ENCODE data around the gene DNAJB13.
"Not testable (repeated sequence)": the region's sequence is repeated elsewhere in the genome, so short reads cannot be mapped to it uniquely, and the experiment has no call there.

Gene DNAJB13, protein sequence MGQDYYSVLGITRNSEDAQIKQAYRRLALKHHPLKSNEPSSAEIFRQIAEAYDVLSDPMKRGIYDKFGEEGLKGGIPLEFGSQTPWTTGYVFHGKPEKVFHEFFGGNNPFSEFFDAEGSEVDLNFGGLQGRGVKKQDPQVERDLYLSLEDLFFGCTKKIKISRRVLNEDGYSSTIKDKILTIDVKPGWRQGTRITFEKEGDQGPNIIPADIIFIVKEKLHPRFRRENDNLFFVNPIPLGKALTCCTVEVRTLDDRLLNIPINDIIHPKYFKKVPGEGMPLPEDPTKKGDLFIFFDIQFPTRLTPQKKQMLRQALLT

GRCh38 chr11:73950869-73951710 is at the start of gene DNAJB13:
Gene DNAJB13 (plus strand): TSS chr11:73951026. CDS start chr11:73951070, 44 bp downstream.
- no peak for TF ChIP-seq JUND (IDR thresholded peaks at IDR 0.05; ENCODE audit: low read depth)
- peak; percentile 81 to 88 for DNase-seq (ENCODE audit: low read depth in 1 of 2, low spot score in 1 of 2)
- in situ Hi-C loops (cut with HindIII; ENCODE audit: low pct_unique_long_range_greater_than_20kb, low sequenced_read_pairs), result no loop called here

DNA sequence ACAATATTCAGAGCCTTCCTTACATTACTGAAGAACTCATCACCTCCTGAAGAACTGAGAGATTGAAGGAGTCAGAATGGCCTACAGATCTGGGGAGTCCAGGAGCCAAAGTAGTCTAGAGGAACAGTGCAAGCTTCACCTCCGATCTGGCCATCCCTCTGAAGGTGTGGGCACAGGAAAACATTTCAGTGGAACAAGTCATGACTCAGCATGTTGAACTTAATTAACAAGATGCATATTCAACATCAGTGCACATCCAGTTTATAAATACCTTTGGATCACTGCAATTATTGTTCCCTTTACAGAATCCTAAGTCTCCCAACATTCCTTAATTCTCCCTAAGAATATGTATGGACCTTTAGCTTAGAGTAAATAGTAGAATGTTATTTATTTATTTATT is 48.5 kb upstream of the DNAJB13 start:
- in situ Hi-C loops (cut with HindIII; ENCODE audit: low pct_unique_long_range_greater_than_20kb, low sequenced_read_pairs), result no loop called here
- no peak for DNase-seq (ENCODE audit: low read depth in 1 of 2, low spot score in 1 of 2)
- TF ChIP-seq JUND (IDR thresholded peaks at IDR 0.05; ENCODE audit: low read depth), result no peak

- in situ Hi-C loops (cut with HindIII; ENCODE audit: low pct_unique_long_range_greater_than_20kb, low sequenced_read_pairs), result no loop called here
- DNase-seq (ENCODE audit: low read depth in 1 of 2, low spot score in 1 of 2), result no peak
- TF ChIP-seq JUND (IDR thresholded peaks at IDR 0.05; ENCODE audit: low read depth), result no peak
These were observed 43.6 kb upstream of the DNAJB13 start for GRCh38 chr11:73907191-73907590.

- in situ Hi-C loops (cut with HindIII; ENCODE audit: low pct_unique_long_range_greater_than_20kb, low sequenced_read_pairs), result no loop called here
- no peak for TF ChIP-seq JUND (IDR thresholded peaks at IDR 0.05; ENCODE audit: low read depth)
- no peak for DNase-seq (ENCODE audit: low read depth in 1 of 2, low spot score in 1 of 2)
These were observed 38.8 kb upstream of the DNAJB13 start for GRCh38 chr11:73912026-73912425.

GRCh38 chr11:73913472-73913871 is 37.4 kb upstream of the DNAJB13 start:
- no peak for TF ChIP-seq JUND (IDR thresholded peaks at IDR 0.05; ENCODE audit: low read depth)
- in situ Hi-C loops (cut with HindIII; ENCODE audit: low pct_unique_long_range_greater_than_20kb, low sequenced_read_pairs), result no loop called here
- no peak for DNase-seq (ENCODE audit: low read depth in 1 of 2, low spot score in 1 of 2)

GRCh38 chr11:73914284-73914683 is 36.5 kb upstream of the DNAJB13 start:
- no peak for TF ChIP-seq JUND (IDR thresholded peaks at IDR 0.05; ENCODE audit: low read depth)
- in situ Hi-C loops (cut with HindIII; ENCODE audit: low pct_unique_long_range_greater_than_20kb, low sequenced_read_pairs), result no loop called here
- no peak for DNase-seq (ENCODE audit: low read depth in 1 of 2, low spot score in 1 of 2)

GRCh38 chr11:73916435-73916834 is 34.4 kb upstream of the DNAJB13 start:
- TF ChIP-seq JUND (IDR thresholded peaks at IDR 0.05; ENCODE audit: low read depth), result no peak
- DNase-seq (ENCODE audit: low read depth in 1 of 2, low spot score in 1 of 2), result no peak
- in situ Hi-C loops (cut with HindIII; ENCODE audit: low pct_unique_long_range_greater_than_20kb, low sequenced_read_pairs), result no loop called here

DNA sequence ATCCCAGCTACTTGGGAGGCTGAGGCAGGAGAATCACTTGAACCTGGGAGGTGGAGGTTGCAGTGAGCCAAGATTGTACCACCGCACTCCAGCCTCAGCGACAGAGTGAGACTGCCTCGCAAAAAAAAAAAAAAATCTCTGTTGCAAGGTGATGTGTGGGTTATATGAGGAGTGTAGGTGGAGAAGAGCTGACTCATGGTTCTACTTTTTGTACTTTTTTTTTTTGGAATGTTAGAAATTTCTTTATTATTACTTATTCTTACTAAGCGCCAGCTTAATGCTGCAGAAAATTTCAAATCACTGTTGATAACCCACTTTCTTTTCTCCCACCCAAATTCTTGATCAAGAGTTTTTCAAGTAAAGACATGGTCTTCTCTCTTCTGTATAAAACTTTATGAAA is 29.6 kb upstream of the DNAJB13 start:
- no peak for DNase-seq (ENCODE audit: low read depth in 1 of 2, low spot score in 1 of 2)
- no peak for TF ChIP-seq JUND (IDR thresholded peaks at IDR 0.05; ENCODE audit: low read depth)
- in situ Hi-C loops (cut with HindIII; ENCODE audit: low pct_unique_long_range_greater_than_20kb, low sequenced_read_pairs), result no loop called here

DNA sequence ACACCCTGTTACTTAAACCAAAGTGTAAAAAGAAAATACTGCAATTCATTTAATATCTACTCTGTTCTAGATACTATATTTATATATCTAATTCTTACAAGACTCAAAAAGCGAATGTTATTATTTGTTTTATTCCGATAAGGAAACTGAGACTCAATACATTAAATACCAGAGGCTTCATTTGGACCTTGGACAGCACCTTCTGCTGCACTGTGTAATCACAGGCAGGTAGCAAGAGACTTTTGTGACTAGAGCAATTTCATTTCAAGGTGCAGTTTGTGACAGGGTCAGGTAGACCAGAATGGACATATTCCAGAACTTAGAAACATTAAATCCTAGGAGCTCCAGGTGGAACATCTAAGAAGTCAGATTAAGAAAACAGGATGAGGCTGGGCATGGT is 21.4 kb upstream of the DNAJB13 start:
- in situ Hi-C loops (cut with HindIII; ENCODE audit: low pct_unique_long_range_greater_than_20kb, low sequenced_read_pairs), result no loop called here
- DNase-seq (ENCODE audit: low read depth in 1 of 2, low spot score in 1 of 2), result no peak
- TF ChIP-seq JUND (IDR thresholded peaks at IDR 0.05; ENCODE audit: low read depth), result no peak

DNA sequence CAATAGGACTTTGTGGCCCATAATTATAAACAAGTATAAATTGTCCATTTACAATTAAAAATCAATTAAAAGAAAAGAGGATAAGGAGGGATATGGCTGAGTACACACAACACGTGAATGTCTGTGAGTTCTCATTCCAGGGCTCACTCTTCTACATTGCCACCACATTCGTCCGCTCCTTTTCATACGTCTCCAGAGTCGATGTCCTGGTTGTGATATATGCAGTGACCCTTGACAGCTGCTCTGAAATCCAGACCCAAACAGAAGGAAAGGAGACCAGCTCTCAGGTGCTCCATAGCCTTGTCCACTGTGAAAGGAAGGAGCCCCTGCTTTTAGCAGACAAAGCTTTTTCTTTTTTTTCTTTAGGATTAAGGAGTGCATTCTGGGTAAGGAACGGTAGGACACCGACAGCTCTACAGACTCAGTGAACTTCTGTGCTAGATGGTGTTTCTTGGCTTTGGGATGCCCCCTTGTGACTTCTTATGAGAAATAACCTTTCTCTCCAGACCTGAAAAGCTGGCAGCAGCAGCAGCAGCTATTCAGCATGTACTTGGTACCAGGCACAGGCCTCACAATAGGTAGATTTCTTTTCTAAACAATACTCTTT is 19.7 kb upstream of the DNAJB13 start:
- in situ Hi-C loops (cut with HindIII; ENCODE audit: low pct_unique_long_range_greater_than_20kb, low sequenced_read_pairs), result no loop called here
- peak; percentile 51 to 85 for DNase-seq (ENCODE audit: low read depth in 1 of 2, low spot score in 1 of 2)
- TF ChIP-seq JUND (IDR thresholded peaks at IDR 0.05; ENCODE audit: low read depth), result no peak

DNA sequence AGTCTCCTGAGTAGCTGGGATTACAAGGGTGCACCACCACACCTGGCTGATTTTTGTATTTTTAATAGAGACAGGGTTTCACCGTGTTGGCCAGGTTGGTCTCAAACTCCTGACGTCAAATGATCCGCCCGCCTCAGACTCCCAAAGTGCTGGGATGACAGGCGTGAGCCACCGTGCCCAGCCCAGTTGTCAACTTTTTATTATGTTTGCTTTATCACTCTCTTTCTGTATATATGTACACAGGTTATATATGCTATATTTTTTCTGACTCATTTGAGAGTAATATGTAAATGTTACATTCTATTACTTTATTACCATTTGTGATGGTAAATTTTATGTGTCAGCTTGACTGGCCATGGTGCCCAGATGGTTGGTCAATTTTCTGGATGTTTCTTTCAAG is 18.9 kb upstream of the DNAJB13 start:
- no peak for TF ChIP-seq JUND (IDR thresholded peaks at IDR 0.05; ENCODE audit: low read depth)
- no peak for DNase-seq (ENCODE audit: low read depth in 1 of 2, low spot score in 1 of 2)
- in situ Hi-C loops (cut with HindIII; ENCODE audit: low pct_unique_long_range_greater_than_20kb, low sequenced_read_pairs), result no loop called here

DNA sequence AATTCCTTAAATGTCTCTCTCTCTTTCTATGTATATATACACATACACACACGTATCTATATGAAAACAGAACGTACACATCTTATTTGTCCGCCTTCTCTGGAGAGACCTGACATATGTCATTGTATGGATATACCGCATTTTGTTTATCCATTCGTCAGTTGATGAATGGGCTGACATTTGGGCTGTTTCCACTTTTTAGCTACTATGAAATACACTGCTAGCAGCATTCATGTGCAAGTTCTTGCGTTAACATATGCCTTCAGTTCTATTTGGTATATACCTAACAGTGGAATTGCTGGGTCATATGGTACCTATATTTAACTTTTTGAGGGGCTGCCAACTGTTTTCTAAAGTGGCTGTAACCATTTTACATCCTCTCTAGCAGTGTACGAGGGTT is 18.0 kb upstream of the DNAJB13 start:
- no peak for TF ChIP-seq JUND (IDR thresholded peaks at IDR 0.05; ENCODE audit: low read depth)
- in situ Hi-C loops (cut with HindIII; ENCODE audit: low pct_unique_long_range_greater_than_20kb, low sequenced_read_pairs), result no loop called here
- no peak for DNase-seq (ENCODE audit: low read depth in 1 of 2, low spot score in 1 of 2)

DNA sequence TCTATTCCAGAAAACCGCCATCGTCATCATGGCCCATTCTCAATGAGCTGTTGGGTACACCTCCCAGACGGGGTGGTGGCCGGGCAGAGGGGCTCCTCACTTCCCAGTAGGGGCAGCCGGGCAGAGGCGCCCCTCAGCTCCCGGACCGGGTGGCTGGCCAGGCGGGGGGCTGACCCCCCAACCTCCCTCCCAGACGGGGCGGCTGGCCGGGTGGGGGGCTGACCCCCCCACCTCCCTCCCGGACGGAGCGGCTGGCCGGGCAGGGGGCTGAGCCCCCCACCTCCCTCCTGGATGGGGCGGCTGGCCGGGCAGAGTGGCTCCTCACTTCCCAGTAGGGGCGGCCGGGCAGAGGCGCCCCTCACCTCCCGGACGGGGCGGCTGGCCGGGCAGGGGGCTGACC is 14.8 kb upstream of the DNAJB13 start:
- in situ Hi-C loops (cut with HindIII; ENCODE audit: low pct_unique_long_range_greater_than_20kb, low sequenced_read_pairs); DNase-seq (ENCODE audit: low read depth in 1 of 2, low spot score in 1 of 2): not testable (repeated sequence)
